Measurements from ENCODE around the gene PIP5K1B. TPM values are rescaled to one million over a fixed set of nuclear protein-coding genes. Genes with fewer than 3 reads are reported as not detected.

The PIP5K1B gene
- total RNA-seq, 2 donors from 2014 or later = 0.55 to 0.99 TPM

- Mint-ChIP-seq H3K4me1 (peaks cover 1% of the 10 kb centered on the region), H3K27ac (no peak overlapping the region), H3K36me3 (ENCODE audit: low read depth) (peaks cover 2% of the 10 kb centered on the region), H3K4me3 (no peak overlapping the region), H3K27me3 (peaks cover 73% of the 10 kb centered on the region)
- no peaks in the 10 kb centered on the region for H3K9me3 ChIP-seq (ENCODE audit: control insufficient read depth, low read length, poor library complexity, severe bottlenecking)
- ATAC-seq (no peak), DNase-seq (no peak)
Measured at GRCh38 chr9:68711932-68712331, 6.9 kb downstream of the PIP5K1B start.

DNA sequence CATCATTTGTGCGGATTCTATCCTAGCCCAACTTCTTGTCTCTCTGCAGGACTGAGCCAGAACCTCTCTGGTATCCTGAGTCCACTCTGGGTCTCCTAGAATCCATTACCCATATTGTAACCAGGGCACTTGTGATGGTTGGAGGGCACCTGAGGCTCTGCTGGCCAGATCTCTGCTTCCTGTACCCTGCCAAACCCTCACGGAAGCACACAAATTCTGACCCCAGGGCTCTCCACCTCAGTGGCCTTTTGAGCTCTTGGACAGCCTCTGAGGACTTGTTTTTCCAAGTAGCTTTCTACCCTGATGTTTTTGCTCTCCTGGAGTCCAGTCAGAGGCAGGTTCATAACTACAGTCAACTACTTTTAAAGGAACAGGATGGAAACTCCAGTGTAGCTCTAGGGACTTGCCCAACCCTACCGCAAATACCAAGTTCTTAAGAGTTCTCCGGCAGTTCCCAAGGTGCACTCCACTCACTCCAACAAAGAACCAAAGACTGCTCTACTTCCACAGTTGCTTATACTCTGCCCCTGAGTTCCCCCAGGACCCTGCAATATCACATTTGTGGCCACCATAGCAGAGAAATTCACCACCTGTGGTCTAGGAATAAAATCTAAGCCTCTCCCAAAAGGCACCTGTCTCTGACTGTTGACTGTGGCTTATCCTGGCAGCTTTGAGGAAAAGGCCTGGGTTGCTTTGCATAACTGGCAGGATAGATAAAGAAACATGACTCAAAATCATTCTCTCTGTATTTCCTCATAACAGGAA is 9.6 kb downstream of the PIP5K1B start:
- Mint-ChIP-seq H3K27me3 (peaks cover 58% of the 10 kb centered on the region), H3K4me1 (no peaks in the 10 kb centered on the region), H3K36me3 (ENCODE audit: low read depth) (peaks cover 2% of the 10 kb centered on the region), H3K4me3 (no peak overlapping the region), H3K27ac (no peak overlapping the region)
- H3K9me3 ChIP-seq (ENCODE audit: control insufficient read depth, low read length, poor library complexity, severe bottlenecking) = no peaks in the 10 kb centered on the region
- DNase-seq (no peak), ATAC-seq (no peak)

DNA sequence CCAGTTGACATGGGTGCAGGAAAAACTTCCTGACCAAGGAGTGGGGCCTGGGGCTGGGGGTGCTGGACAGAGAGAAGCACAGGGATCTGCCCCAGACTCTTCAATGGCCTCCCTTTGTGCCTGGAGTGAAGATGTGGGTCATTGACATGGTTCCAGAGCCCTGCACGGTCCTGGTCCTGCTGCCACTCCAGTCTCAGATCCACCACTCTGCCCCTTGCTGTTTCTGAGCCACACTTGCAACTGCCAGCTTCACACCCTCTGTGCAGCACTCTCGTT is 10.1 kb downstream of the PIP5K1B start:
- H3K4me3 Mint-ChIP-seq = no peak overlapping the region
- DNase-seq (no peak), ATAC-seq (no peak)
- H3K36me3 Mint-ChIP-seq (ENCODE audit: low read depth) = peaks cover 2% of the 10 kb centered on the region
- H3K27ac Mint-ChIP-seq = no peak overlapping the region
- no peaks in the 10 kb centered on the region for H3K9me3 ChIP-seq (ENCODE audit: control insufficient read depth, low read length, poor library complexity, severe bottlenecking)
- no peaks in the 10 kb centered on the region for H3K4me1 Mint-ChIP-seq
- H3K27me3 Mint-ChIP-seq = peaks cover 53% of the 10 kb centered on the region

DNA sequence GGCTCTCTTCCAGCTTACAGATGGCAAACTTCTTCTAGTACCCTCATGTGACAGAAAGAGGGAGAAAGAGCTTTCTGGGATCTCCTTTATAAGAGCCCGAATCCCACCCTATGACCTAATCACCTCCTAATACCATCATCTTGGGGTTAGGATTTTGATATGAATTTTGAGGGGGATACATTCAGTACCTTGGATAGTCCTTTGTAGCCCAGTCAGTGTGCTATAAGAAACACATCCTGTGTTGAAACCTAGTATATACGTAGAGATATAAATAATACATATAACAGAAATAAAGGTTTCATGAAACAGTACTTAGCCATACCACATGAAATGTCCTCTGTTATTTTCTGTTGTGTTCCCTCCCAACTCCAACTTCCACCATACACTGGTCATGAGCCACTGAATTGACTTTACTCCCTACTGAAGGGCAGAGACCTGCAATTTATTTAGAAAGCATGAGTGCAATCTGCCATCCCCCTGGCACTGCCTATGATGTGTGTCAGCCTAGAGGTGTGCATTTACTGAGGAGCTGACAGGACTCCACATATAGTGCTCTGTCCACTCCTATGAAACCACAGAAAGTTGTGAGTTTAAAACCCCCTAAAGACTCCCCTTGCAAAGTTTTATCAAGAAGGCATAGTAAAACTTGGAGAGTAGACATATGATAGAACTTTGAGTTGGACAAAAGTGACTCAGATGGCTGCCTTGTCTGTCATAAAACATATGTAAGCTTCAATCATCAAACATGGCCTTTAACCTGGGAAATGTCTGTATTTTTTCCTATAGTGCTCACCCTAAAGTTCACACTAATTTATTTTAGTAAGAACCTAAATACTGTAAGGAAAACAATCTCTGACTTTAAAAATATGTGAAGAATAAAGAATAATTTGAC is 12.8 kb downstream of the PIP5K1B start:
- no peak for DNase-seq
- no peak for ATAC-seq
- Mint-ChIP-seq H3K27me3 (peaks cover 35% of the 10 kb centered on the region), H3K4me3 (no peak overlapping the region), H3K4me1 (no peaks in the 10 kb centered on the region), H3K27ac (no peak overlapping the region), H3K36me3 (ENCODE audit: low read depth) (no peaks in the 10 kb centered on the region)
- no peaks in the 10 kb centered on the region for H3K9me3 ChIP-seq (ENCODE audit: control insufficient read depth, low read length, poor library complexity, severe bottlenecking)

GRCh38 chr9:68719847-68720246 is 14.8 kb downstream of the PIP5K1B start:
- ATAC-seq = no peak
- Mint-ChIP-seq H3K4me3 (no peak overlapping the region), H3K27ac (no peak overlapping the region), H3K27me3 (peaks cover 37% of the 10 kb centered on the region), H3K36me3 (ENCODE audit: low read depth) (no peaks in the 10 kb centered on the region), H3K4me1 (no peaks in the 10 kb centered on the region)
- no peaks in the 10 kb centered on the region for H3K9me3 ChIP-seq (ENCODE audit: control insufficient read depth, low read length, poor library complexity, severe bottlenecking)
- no peak for DNase-seq

DNA sequence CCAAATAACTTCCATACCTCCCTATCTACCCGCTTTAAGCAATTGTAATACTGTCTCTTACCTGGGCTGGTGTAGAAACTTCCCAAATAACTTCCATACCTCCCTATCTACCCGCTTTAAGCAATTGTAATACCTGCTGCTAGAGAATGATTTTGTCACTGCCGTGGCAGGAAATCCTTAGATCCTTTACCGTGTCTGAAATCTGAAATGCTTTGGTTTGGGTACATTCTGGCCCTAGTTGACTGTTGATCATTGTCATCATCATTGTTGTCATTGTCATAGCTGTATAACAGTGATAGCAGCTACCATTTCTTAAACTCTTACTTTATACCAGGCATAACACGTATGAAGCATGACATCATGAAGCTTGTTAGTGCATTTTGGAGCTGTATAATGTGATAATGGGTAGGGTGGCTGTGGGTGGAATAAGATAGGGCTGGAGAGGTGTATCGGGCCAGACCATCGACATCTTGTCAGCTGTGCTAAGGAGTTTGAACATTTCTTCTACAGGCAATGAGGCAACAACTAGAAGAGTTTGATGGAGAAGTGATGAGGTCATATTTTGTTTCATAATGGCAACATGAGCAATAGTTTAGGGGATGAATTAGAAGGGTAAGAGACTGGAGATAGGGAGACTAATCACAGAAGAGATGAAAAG is 15.7 kb downstream of the PIP5K1B start:
- Mint-ChIP-seq H3K27me3 (peaks cover 35% of the 10 kb centered on the region), H3K36me3 (ENCODE audit: low read depth) (no peaks in the 10 kb centered on the region), H3K27ac (no peak overlapping the region), H3K4me1 (no peaks in the 10 kb centered on the region), H3K4me3 (no peak overlapping the region)
- DNase-seq (no peak), ATAC-seq (no peak)
- no peaks in the 10 kb centered on the region for H3K9me3 ChIP-seq (ENCODE audit: control insufficient read depth, low read length, poor library complexity, severe bottlenecking)

GRCh38 chr9:68721666-68722330 is 16.8 kb downstream of the PIP5K1B start:
- no peaks in the 10 kb centered on the region for H3K4me1 Mint-ChIP-seq
- no peaks in the 10 kb centered on the region for H3K9me3 ChIP-seq (ENCODE audit: control insufficient read depth, low read length, poor library complexity, severe bottlenecking)
- DNase-seq = no peak
- peaks cover 40% of the 10 kb centered on the region for H3K27me3 Mint-ChIP-seq
- H3K27ac Mint-ChIP-seq = no peak overlapping the region
- H3K36me3 Mint-ChIP-seq (ENCODE audit: low read depth) = no peaks in the 10 kb centered on the region
- ATAC-seq = no peak
- H3K4me3 Mint-ChIP-seq = no peak overlapping the region

- Mint-ChIP-seq H3K27me3 (peaks cover 51% of the 10 kb centered on the region), H3K4me1 (no peaks in the 10 kb centered on the region), H3K4me3 (no peak overlapping the region), H3K27ac (no peak overlapping the region), H3K36me3 (ENCODE audit: low read depth) (no peaks in the 10 kb centered on the region)
- no peak for ATAC-seq
- no peak for DNase-seq
- no peaks in the 10 kb centered on the region for H3K9me3 ChIP-seq (ENCODE audit: control insufficient read depth, low read length, poor library complexity, severe bottlenecking)
Measured at GRCh38 chr9:68725070-68725469, 20.0 kb downstream of the PIP5K1B start.

DNA sequence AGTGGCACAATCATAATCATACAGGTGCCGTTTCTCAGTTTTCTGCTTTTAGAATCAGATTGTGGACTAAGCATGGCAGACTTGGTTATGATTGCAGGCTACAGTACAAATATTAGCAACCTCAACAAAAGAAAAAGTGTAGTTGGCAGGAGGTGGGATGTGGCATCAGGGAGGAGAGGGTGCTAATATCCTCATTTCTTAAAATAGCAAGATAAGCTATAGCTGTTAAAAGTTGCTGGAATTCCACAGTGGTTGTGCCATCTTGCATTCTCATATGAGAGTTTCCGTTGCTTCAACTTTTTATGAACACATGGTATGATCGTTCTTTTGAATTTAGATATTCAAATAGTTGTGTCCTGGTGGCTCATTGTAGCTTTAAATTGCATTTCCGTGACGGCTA is 21.4 kb downstream of the PIP5K1B start:
- Mint-ChIP-seq H3K36me3 (ENCODE audit: low read depth) (no peaks in the 10 kb centered on the region), H3K27me3 (peaks cover 58% of the 10 kb centered on the region), H3K4me1 (no peaks in the 10 kb centered on the region), H3K4me3 (no peak overlapping the region), H3K27ac (no peak overlapping the region)
- ATAC-seq (no peak), DNase-seq (no peak)
- H3K9me3 ChIP-seq (ENCODE audit: control insufficient read depth, low read length, poor library complexity, severe bottlenecking) = no peaks in the 10 kb centered on the region

DNA sequence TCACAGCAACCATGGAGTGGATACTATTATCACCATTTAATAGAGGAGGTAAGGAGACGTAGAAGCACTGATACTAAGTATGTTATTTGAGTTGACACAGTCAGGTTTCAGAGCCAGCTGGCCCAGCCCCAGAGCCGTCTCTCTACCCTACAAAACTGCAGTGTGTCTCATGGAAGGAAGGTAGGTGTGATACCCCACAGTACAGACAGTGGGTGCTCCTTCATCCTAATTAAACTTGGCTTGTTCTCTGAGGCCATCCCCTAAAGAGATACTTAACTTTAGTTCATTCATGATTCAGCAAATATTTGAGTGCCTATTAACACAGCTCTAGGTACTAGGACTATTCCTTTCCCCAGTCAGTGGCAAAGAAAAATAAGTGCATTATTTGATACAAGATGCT is 22.6 kb downstream of the PIP5K1B start:
- H3K4me1 Mint-ChIP-seq = no peaks in the 10 kb centered on the region
- no peaks in the 10 kb centered on the region for H3K36me3 Mint-ChIP-seq (ENCODE audit: low read depth)
- H3K4me3 Mint-ChIP-seq = no peak overlapping the region
- H3K27ac Mint-ChIP-seq = no peak overlapping the region
- no peaks in the 10 kb centered on the region for H3K9me3 ChIP-seq (ENCODE audit: control insufficient read depth, low read length, poor library complexity, severe bottlenecking)
- ATAC-seq = no peak
- no peak for DNase-seq
- peaks cover 64% of the 10 kb centered on the region for H3K27me3 Mint-ChIP-seq

- Mint-ChIP-seq H3K4me3 (no peak overlapping the region), H3K36me3 (ENCODE audit: low read depth) (no peaks in the 10 kb centered on the region), H3K4me1 (peaks cover 2% of the 10 kb centered on the region), H3K27me3 (peaks cover 58% of the 10 kb centered on the region), H3K27ac (no peak overlapping the region)
- ATAC-seq (no peak), DNase-seq (no peak)
- no peaks in the 10 kb centered on the region for H3K9me3 ChIP-seq (ENCODE audit: control insufficient read depth, low read length, poor library complexity, severe bottlenecking)
Measured at GRCh38 chr9:68728731-68729130, 23.7 kb downstream of the PIP5K1B start.

GRCh38 chr9:68730570-68731235 is 25.7 kb downstream of the PIP5K1B start:
- no peaks in the 10 kb centered on the region for H3K9me3 ChIP-seq (ENCODE audit: control insufficient read depth, low read length, poor library complexity, severe bottlenecking)
- DNase-seq (no peak), ATAC-seq (no peak)
- peaks cover 56% of the 10 kb centered on the region for H3K27me3 Mint-ChIP-seq
- no peaks in the 10 kb centered on the region for H3K36me3 Mint-ChIP-seq (ENCODE audit: low read depth)
- H3K27ac Mint-ChIP-seq = no peak overlapping the region
- peaks cover 2% of the 10 kb centered on the region for H3K4me1 Mint-ChIP-seq
- no peak overlapping the region for H3K4me3 Mint-ChIP-seq

- DNase-seq (no peak), ATAC-seq (no peak)
- no peaks in the 10 kb centered on the region for H3K9me3 ChIP-seq (ENCODE audit: control insufficient read depth, low read length, poor library complexity, severe bottlenecking)
- Mint-ChIP-seq H3K27ac (no peak overlapping the region), H3K36me3 (ENCODE audit: low read depth) (no peaks in the 10 kb centered on the region), H3K4me3 (no peak overlapping the region), H3K27me3 (peaks cover 57% of the 10 kb centered on the region), H3K4me1 (peaks cover 2% of the 10 kb centered on the region)
Measured at GRCh38 chr9:68731857-68732256, 26.8 kb downstream of the PIP5K1B start.

All from T-helper 17 cell (primary cell).